Sigmoid colon (tissue), 7 donors: Measurements from ENCODE around the gene NIN. TPM values are rescaled to one million over a fixed set of nuclear protein-coding genes. Genes with fewer than 3 reads are reported as not detected.

Experiments used
- DNase-seq: peaks from one replicate; pipeline ENCODE4 v3.0.0-alpha.2; 2019
- H3K27ac ChIP-seq, 4 donors: fragments of 200-600 bp; sonication (generic); one replicate each; pipeline ENCODE4 v1.5.1; 2016 to 2019; ENCODE audit warnings: mild to moderate bottlenecking in 1 of 4
- H3K27me3 ChIP-seq, 3 donors: fragments of 200-600 bp; sonication (generic); one replicate each; pipeline ENCODE4 v1.5.1; 2019; ENCODE audit warnings: mild to moderate bottlenecking in 1 of 3
- H3K36me3 ChIP-seq, 4 donors: fragments of 200-600 bp; sonication (generic); one replicate each; pipeline ENCODE4 v1.5.1; 2016 to 2019
- H3K4me1 ChIP-seq, 4 donors: fragments of 200-600 bp; sonication (generic); one replicate each; pipeline ENCODE4 v1.5.1; 2017 to 2019
- H3K4me3 ChIP-seq, 4 donors: fragments of 200-600 bp; sonication (generic); one replicate each; pipeline ENCODE4 v1.5.1; 2017 to 2019; ENCODE audit warnings: mild to moderate bottlenecking in 2 of 4, moderate library complexity in 1 of 4
- H3K9me3 ChIP-seq, 4 donors: fragments of 200-600 bp in 3 of 4; sonication (generic) in 3 of 4; one replicate each; pipeline versions ENCODE4 v1.5.1 to v1.6.1; 2013 to 2019
- CTCF ChIP-seq, 4 experiments: fragments of 450-650 bp in 3 of 4; fragments of 200-600 bp in 1 of 4; IDR thresholded peaks; one replicate each; pipeline ENCODE4 v1.5.1; 2016 to 2019; ENCODE audit warnings: antibody characterized with exemption in 4 of 4, mild to moderate bottlenecking in 3 of 4, moderate library complexity in 2 of 4
- EP300 ChIP-seq, 4 donors: sonication (generic); formaldehyde crosslinking; IDR thresholded peaks; one replicate each; pipeline ENCODE4 v1.6.1; 2017; ENCODE audit warnings: antibody characterized with exemption in 4 of 4
- POLR2A ChIP-seq, 2 donors: fragments of 450-650 bp; IDR thresholded peaks; one replicate each; pipeline ENCODE4 v1.6.1; 2016; ENCODE audit warnings: antibody characterized with exemption in 2 of 2, mild to moderate bottlenecking in 2 of 2, moderate library complexity in 2 of 2
- POLR2AphosphoS5 ChIP-seq, 4 donors: sonication (generic); formaldehyde crosslinking; IDR thresholded peaks; one replicate each; pipeline ENCODE4 v1.6.1; 2017; ENCODE audit warnings: antibody characterized with exemption in 4 of 4
- WGBS, 2 donors: extraction: QIAGEN DNeasy Blood & Tissue Kit; methylation state at CpG; one replicate each; pipeline ENCODE4 v1.1.7; 2013; 5-methylcytosine and 5-hydroxymethylcytosine counted together
- intact Hi-C: fragments of 100-400 bp; cut with DNase I; formaldehyde crosslinking; loops from one replicate; pipeline ENCODE4 v1.15.1; 2023
- polyA plus RNA-seq, 3 donors: library from polyadenylated mRNA; stranded (reverse); fragments of 200-250 nt; gene quantifications; one replicate each; pipeline ENCODE4 v1.2.3, GENCODE V29; 2013
- total RNA-seq, 4 donors: library from RNA; depleted of rRNA; stranded (reverse); fragments of >200 nt; gene quantifications; one replicate each; pipeline ENCODE4 v1.1.0, GENCODE V29; 2016
- donor health status: healthy with polysubstance abuse.
- donor health status: Bipolar disorder and iron deficiency.
- donor health status: healthy.

Gene NIN
- total and polyA plus RNA-seq, 7 donors = 3.6 to 38.2 (median 20.7) TPM

DNA sequence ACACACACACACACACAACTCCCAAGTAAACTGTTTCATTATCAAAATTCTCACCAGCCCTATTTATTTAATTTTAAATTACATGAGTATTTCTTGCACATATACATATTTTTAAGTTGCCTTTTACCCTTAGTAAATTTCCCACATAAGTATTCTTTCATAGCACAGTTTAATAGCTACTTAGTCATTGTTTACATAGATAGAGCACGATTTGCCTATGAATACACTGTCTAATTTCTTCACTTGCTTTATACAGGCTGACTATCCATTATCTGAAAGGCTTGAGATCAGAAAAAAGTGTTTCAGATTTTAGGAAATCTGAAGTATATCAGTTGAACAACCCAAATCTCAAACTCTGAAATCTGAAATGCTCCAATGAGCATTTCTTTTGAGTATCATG, 30.9 kb downstream of the NIN start:
- Histone ChIP-seq H3K36me3 (no peaks in the 10 kb centered on the region), H3K4me1 (peaks cover 0 to 38% (median 15%) of the 10 kb centered on the region in 4 donors), H3K27ac (no peak overlapping the region), H3K9me3 (no peaks in the 10 kb centered on the region), H3K27me3 (no peaks in the 10 kb centered on the region), H3K4me3 (no peak overlapping the region)
- TF ChIP-seq POLR2AphosphoS5 (IDR thresholded peaks at IDR 0.05) = no peak
- no peak for TF ChIP-seq EP300 (IDR thresholded peaks at IDR 0.05)
- TF ChIP-seq POLR2A (IDR thresholded peaks at IDR 0.05) = no peak
- TF ChIP-seq CTCF (IDR thresholded peaks at IDR 0.05) = no peak
- 66 to 72% methylated on average over 1 of the region's 1 CpG for WGBS, 2 donors
- no peak for DNase-seq
- intact Hi-C loops = no loop called here

DNA sequence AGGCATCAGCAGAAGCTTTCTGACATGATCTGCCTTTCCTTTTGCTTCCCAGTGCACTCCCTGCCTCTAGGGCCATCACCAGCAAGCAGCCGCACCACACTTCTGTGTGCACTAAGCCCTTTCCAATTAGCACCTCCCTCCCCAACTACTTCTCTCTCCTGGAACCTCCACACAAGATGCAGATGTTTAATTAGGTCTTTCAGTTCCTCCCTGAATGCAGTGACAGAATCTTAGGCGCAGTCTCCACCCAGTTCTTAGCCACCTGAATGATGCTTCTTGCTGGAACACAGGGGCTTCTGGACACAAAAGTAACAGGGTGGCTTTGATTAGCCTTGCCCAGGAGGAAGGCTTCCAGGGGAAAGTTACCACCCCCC, 32.9 kb downstream of the NIN start:
- Histone ChIP-seq H3K27ac (no peak overlapping the region), H3K4me3 (no peak overlapping the region), H3K36me3 (no peaks in the 10 kb centered on the region), H3K4me1 (peaks cover 0 to 25% (median 6%) of the 10 kb centered on the region in 4 donors), H3K9me3 (no peaks in the 10 kb centered on the region), H3K27me3 (no peaks in the 10 kb centered on the region)
- TF ChIP-seq EP300 (IDR thresholded peaks at IDR 0.05) (no peak), POLR2AphosphoS5 (IDR thresholded peaks at IDR 0.05) (no peak), CTCF (IDR thresholded peaks at IDR 0.05) (no peak), POLR2A (IDR thresholded peaks at IDR 0.05) (no peak)
- 70 to 93% methylated on average over 2 of the region's 2 CpGs for WGBS, 2 donors
- intact Hi-C loops = no loop called here
- DNase-seq = no peak

- H3K9me3 ChIP-seq = no peaks in the 10 kb centered on the region
- no peak overlapping the region for H3K4me3 ChIP-seq
- no peak overlapping the region for H3K27ac ChIP-seq
- no peak for DNase-seq
- H3K36me3 ChIP-seq = peaks cover 0 to 3% (median 2%) of the 10 kb centered on the region in 4 donors
- no peak for TF ChIP-seq POLR2AphosphoS5 (IDR thresholded peaks at IDR 0.05)
- TF ChIP-seq POLR2A (IDR thresholded peaks at IDR 0.05) = no peak
- TF ChIP-seq EP300 (IDR thresholded peaks at IDR 0.05) = no peak
- TF ChIP-seq CTCF (IDR thresholded peaks at IDR 0.05) = no peak
- intact Hi-C loops = no loop called here
- peaks cover 0 to 23% (median 6%) of the 10 kb centered on the region in 4 donors for H3K4me1 ChIP-seq
- 85 to 87% methylated on average over 6 of the region's 6 CpGs for WGBS, 2 donors
- no peaks in the 10 kb centered on the region for H3K27me3 ChIP-seq
Measured at GRCh38 chr14:50797250-50798047, 33.5 kb downstream of the NIN start.

GRCh38 chr14:50796390-50796789, 34.6 kb downstream of the NIN start:
- H3K4me3 ChIP-seq = no peak overlapping the region
- DNase-seq = no peak
- H3K9me3 ChIP-seq = no peaks in the 10 kb centered on the region
- peaks cover 0 to 9% (median 6%) of the 10 kb centered on the region in 4 donors for H3K36me3 ChIP-seq
- peaks cover 0 to 19% (median 6%) of the 10 kb centered on the region in 4 donors for H3K4me1 ChIP-seq
- TF ChIP-seq CTCF (IDR thresholded peaks at IDR 0.05) = no peak
- no peak for TF ChIP-seq EP300 (IDR thresholded peaks at IDR 0.05)
- no peak for TF ChIP-seq POLR2AphosphoS5 (IDR thresholded peaks at IDR 0.05)
- WGBS, 2 donors = 80 to 88% methylated on average over 6 of the region's 6 CpGs
- H3K27ac ChIP-seq = no peak overlapping the region
- intact Hi-C loops = no loop called here
- H3K27me3 ChIP-seq = no peaks in the 10 kb centered on the region
